ENCODE data around the gene HEPHL1.

GRCh38 chr11:94151903-94152677 is 130.9 kb downstream of the HEPHL1 start:
- no peak for TF ChIP-seq EP300 (IDR thresholded peaks at IDR 0.05; ENCODE audit: low read depth)
- TF ChIP-seq CTCF (IDR thresholded peaks at IDR 0.05): no peak
- no peak for TF ChIP-seq POLR2A (IDR thresholded peaks at IDR 0.05)
